ENCODE results near the gene IGF2.

The IGF2 gene

GRCh38 chr11:2122222-2122906 lies 16.8 kb downstream of the IGF2 start:
- no peak for DNase-seq

GRCh38 chr11:2121227-2122130 lies 17.7 kb downstream of the IGF2 start:
- DNase-seq = no peak

- no peak for DNase-seq
These were observed 18.7 kb downstream of the IGF2 start for GRCh38 chr11:2120359-2121100.

- no peak for DNase-seq
These were observed 20.5 kb downstream of the IGF2 start for GRCh38 chr11:2118677-2119076.

GRCh38 chr11:2116680-2117079 lies 22.5 kb downstream of the IGF2 start:
- DNase-seq = no peak

- DNase-seq = no peak
These were observed 23.9 kb downstream of the IGF2 start for GRCh38 chr11:2115308-2115707.

GRCh38 chr11:2114430-2115241 lies 24.6 kb downstream of the IGF2 start:
- no peak for DNase-seq

- no peak for DNase-seq
These were observed 25.4 kb downstream of the IGF2 start for GRCh38 chr11:2113776-2114175.

GRCh38 chr11:2110521-2110920 lies 28.7 kb downstream of the IGF2 start:
- DNase-seq = no peak

- no peak for DNase-seq
These were observed 29.6 kb downstream of the IGF2 start for GRCh38 chr11:2109541-2110019.

GRCh38 chr11:2108675-2109491 lies 30.3 kb downstream of the IGF2 start:
- DNase-seq = no peak

GRCh38 chr11:2107941-2108630 lies 31.1 kb downstream of the IGF2 start:
- DNase-seq = no peak

GRCh38 chr11:2107521-2107920 lies 31.7 kb downstream of the IGF2 start:
- DNase-seq = no peak

- no peak for DNase-seq
These were observed 32.5 kb downstream of the IGF2 start for GRCh38 chr11:2106583-2107209.

GRCh38 chr11:2105511-2105910 lies 33.7 kb downstream of the IGF2 start:
- no peak for DNase-seq

GRCh38 chr11:2104524-2105440 lies 34.4 kb downstream of the IGF2 start:
- DNase-seq = no peak

- DNase-seq = no peak
These were observed 35.3 kb downstream of the IGF2 start for GRCh38 chr11:2103668-2104523.

GRCh38 chr11:2102883-2103213 lies 36.3 kb downstream of the IGF2 start:
- no peak for DNase-seq
